ENCODE measurements around the gene NUDT22.

The NUDT22 gene

GRCh38 chr11:64198511-64198910, 27.6 kb upstream of the NUDT22 start:
- no peak for TF ChIP-seq CTCF (IDR thresholded peaks at IDR 0.05; ENCODE audit: control insufficient read depth, extremely low read depth, insufficient read depth)
- no peak overlapping the region for H3K4me3 ChIP-seq (ENCODE audit: low read depth, low read length)
- DNase-seq (ENCODE audit: low read depth): no peak

- no peak for DNase-seq (ENCODE audit: low read depth)
- TF ChIP-seq CTCF (IDR thresholded peaks at IDR 0.05; ENCODE audit: control insufficient read depth, extremely low read depth, insufficient read depth): no peak
- no peak overlapping the region for H3K4me3 ChIP-seq (ENCODE audit: low read depth, low read length)
Observed at GRCh38 chr11:64201543-64201942, 24.5 kb upstream of the NUDT22 start.

- no peak for DNase-seq (ENCODE audit: low read depth)
- no peak overlapping the region for H3K4me3 ChIP-seq (ENCODE audit: low read depth, low read length)
- TF ChIP-seq CTCF (IDR thresholded peaks at IDR 0.05; ENCODE audit: control insufficient read depth, extremely low read depth, insufficient read depth): no peak
Observed at GRCh38 chr11:64202992-64203391, 23.1 kb upstream of the NUDT22 start.

- TF ChIP-seq CTCF (IDR thresholded peaks at IDR 0.05; ENCODE audit: control insufficient read depth, extremely low read depth, insufficient read depth): no peak
- no peak for DNase-seq (ENCODE audit: low read depth)
- no peak overlapping the region for H3K4me3 ChIP-seq (ENCODE audit: low read depth, low read length)
Observed at GRCh38 chr11:64203421-64204079, 22.5 kb upstream of the NUDT22 start.

- TF ChIP-seq CTCF (IDR thresholded peaks at IDR 0.05; ENCODE audit: control insufficient read depth, extremely low read depth, insufficient read depth): no peak
- no peak overlapping the region for H3K4me3 ChIP-seq (ENCODE audit: low read depth, low read length)
- DNase-seq (ENCODE audit: low read depth): no peak
Observed at GRCh38 chr11:64204080-64204440, 22.0 kb upstream of the NUDT22 start.

- peak; percentile 74 for TF ChIP-seq CTCF (IDR thresholded peaks at IDR 0.05; ENCODE audit: control insufficient read depth, extremely low read depth, insufficient read depth)
- H3K4me3 ChIP-seq (ENCODE audit: low read depth, low read length): no peak overlapping the region
- DNase-seq (ENCODE audit: low read depth): peak; percentile 52
Observed at GRCh38 chr11:64204464-64204989, 21.5 kb upstream of the NUDT22 start.

All from LNCaP clone FGC (cell line).